Measurements from ENCODE around the gene TEN1. TPM values are rescaled to one million over a fixed set of nuclear protein-coding genes. Genes with fewer than 3 reads are reported as not detected.
"Not testable (repeated sequence)": the region's sequence is repeated elsewhere in the genome, so short reads cannot be mapped to it uniquely, and the experiment has no call there.

The TEN1 gene
- total RNA-seq, 1 donor from 2014 or later, result 8.1 TPM

DNA sequence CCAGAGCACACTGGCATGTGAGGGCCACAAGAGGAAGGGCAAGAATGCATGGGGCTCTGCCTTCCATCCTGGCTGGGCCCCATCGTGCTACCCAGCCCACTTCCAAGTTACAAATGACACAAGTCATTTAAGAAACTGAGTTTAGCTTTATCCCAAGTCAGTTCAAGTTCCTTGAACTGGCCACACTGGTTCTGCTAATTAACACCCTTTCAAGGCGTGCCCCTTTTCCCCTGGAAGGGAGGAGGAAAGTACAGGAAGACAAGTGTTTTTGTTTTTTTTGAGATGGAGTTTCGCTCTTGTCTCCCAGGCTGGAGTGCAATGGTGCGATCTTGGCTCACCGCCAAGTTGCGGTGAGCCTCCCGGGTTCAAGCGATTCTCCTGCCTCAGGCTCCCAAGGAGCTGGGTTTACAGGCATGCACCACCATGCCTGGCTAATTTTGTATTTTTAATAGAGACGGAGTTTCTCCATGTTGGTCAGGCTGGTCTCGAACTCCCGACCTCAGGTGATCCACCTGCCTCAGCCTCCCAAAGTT is 65.5 kb downstream of the TEN1 start:
- intact Hi-C loops (cut with DNase I); ATAC-seq; DNase-seq (ENCODE audit: low spot score): not testable (repeated sequence)

DNA sequence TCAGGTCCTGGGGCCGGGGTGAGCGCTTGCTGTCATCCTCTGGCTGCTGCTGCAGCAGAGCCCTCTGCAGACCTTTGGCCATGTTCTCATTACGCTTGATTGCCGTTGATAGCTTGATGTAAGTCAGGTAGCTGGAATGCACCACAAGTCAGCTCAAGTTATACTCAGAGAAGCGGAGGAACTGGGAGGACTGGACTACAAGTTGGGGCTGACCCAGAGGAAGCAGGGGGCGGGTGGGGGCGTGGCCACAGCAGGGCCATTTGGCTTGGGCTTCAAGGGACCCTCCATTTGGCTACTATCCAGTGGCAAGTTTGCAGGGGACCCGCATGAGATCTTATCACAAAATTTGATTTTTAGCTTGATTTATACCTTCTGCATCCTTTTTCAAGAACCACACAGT is 67.0 kb downstream of the TEN1 start:
- no peak for ATAC-seq
- DNase-seq (ENCODE audit: low spot score), result no peak
- intact Hi-C loops (cut with DNase I), result no loop called here

DNA sequence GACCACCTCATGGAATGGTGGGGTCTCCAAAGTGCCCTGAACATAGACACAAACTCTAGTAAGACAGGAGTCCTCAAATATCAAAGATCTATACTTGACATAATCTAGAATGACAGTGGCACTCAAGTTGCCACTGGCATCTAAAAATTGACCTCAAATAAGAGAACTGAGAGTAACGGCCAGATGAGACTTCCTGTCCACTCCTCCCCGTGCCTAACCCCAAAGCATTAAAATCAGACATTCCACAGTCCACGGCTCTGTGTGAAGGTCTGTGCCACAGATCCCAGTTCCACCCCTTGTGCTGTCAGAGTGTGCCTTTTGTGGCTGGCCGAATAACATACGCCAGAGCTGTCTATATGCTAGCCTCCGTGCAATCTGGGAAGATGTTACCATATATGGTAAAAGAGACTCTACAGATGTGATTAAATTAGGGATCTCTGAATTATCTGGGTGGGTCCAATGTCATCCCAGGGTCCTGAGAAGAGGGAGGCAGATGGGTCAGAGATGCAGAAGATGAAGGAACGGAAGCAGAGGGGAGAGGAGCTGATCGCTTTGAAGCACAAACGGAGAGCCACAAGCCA is 69.1 kb downstream of the TEN1 start:
- intact Hi-C loops (cut with DNase I), result no loop called here
- DNase-seq (ENCODE audit: low spot score) (no peak), ATAC-seq (no peak)

DNA sequence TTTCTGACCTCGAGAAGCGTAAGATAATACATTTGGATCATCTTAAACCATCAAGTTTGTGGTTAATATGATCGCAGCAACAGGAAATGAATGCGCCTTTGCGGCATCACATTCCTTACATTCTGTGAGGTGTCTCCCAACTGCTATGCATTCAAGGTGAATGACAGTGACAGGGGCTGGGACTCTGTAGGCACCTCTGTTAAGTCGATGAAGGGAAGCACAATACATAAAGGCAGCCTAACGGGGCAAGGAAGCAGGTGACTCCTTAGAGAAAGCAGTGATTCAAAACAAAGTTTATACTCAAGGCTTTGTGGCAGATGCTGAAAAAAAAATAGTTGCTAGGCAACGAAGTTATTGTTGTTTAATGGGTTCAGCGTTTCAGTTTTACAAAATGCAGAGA is 69.7 kb downstream of the TEN1 start:
- DNase-seq (ENCODE audit: low spot score) (no peak), ATAC-seq (no peak)
- intact Hi-C loops (cut with DNase I), result no loop called here

DNA sequence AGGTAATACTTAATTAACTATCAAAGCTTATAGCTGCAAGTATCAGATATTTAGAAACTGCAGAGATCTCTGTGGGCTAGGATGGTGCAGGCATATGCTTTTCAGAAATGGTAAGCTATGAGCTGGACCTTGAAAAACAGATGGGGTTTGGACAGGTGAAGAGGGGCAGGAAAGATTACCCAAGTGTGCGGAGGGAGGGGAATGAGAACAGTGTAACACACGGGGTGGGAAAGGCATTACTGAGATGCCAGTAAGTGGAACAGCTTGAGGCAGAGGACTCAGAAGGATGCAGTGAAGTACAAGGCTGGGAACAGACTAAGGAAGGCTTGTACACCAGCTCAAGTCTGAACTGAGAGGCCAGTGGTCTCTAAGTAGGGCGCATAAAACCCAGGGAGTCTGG is 70.2 kb downstream of the TEN1 start:
- ATAC-seq, result no peak
- intact Hi-C loops (cut with DNase I), result no loop called here
- no peak for DNase-seq (ENCODE audit: low spot score)

DNA sequence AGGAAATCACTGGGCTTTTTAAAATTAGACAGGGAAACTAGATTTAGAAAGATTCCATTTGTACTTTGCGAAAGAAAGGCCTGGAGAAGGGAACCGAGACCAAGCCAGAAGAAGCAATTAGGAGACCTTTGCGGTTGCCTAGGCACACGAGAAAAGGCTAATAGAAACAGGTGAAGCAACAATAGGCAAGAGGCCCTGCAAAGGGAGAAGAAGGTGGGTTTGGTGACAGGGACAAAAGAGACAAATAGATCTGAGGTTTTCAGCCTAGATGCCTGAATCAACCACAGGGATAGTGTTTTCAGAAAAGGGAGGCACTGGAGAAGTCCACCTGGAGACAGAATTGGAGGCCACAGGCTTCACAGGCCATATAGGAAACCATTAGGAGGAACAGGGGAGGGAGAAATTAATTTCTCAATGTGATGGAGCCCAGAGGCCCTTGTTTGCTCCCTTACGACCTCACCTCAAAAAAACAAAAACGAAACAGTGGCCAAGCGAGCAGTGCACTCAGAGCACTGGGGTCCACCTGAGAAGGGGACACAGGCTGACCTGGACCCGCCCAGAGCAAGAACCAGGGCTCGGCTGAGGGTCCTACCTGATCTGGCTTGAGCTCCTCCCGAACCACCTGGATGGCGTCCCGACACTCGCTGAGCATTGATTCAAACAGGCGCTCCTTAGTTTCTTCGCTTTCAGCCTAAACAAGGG is 70.9 kb downstream of the TEN1 start:
- DNase-seq (ENCODE audit: low spot score) (no peak), ATAC-seq (no peak)
- intact Hi-C loops (cut with DNase I), result no loop called here

Other genes starting within 250 kb of the TEN1 start
- 23.7 TPM for gene GALK1, start 214.0 kb upstream of the TEN1 start, total RNA-seq
- 41.4 TPM for gene UNK, start 194.4 kb upstream of the TEN1 start, total RNA-seq
- gene UNC13D, start 134.8 kb upstream of the TEN1 start, total RNA-seq, result 30.9 TPM
- gene WBP2, start 123.9 kb upstream of the TEN1 start, total RNA-seq, result 156 TPM
- 50.7 TPM for gene TRIM47, start 100.7 kb upstream of the TEN1 start, total RNA-seq
- gene TRIM65, start 82.3 kb upstream of the TEN1 start, total RNA-seq, result 24.7 TPM
- 73.6 TPM for gene MRPL38, start 74.4 kb upstream of the TEN1 start, total RNA-seq
- 18.5 TPM for gene FBF1, start 38.2 kb upstream of the TEN1 start, total RNA-seq
- 64.6 TPM for gene ACOX1, start 74 bp upstream of the TEN1 start, total RNA-seq
- gene CDK3, start 21.6 kb downstream of the TEN1 start, total RNA-seq, result 5.2 TPM
- gene EVPL, start 48.1 kb downstream of the TEN1 start, total RNA-seq, result 1.2 TPM
- 65.1 TPM for gene SRP68, start 93.3 kb downstream of the TEN1 start, total RNA-seq
- not detected for gene GALR2, start 95.5 kb downstream of the TEN1 start, total RNA-seq
- not detected for gene ZACN, start 99.9 kb downstream of the TEN1 start, total RNA-seq
- 125 TPM for gene EXOC7, start 124.5 kb downstream of the TEN1 start, total RNA-seq
- 0.40 TPM for gene FOXJ1, start 162.0 kb downstream of the TEN1 start, total RNA-seq

Data from sciatic nerve (tissue), 2 donors.